Spleen (tissue), 7 donors: ENCODE data around the gene PANK1.

Source experiments
- POLR2A ChIP-seq, 3 donors: fragments of 450-650 bp; IDR thresholded peaks; one replicate each; pipeline ENCODE4 v1.5.1; 2017; ENCODE audit warnings: antibody characterized with exemption in 3 of 3, mild to moderate bottlenecking in 1 of 3
- POLR2AphosphoS5 ChIP-seq, 3 donors: sonication (generic); formaldehyde crosslinking; IDR thresholded peaks; one replicate each; pipeline ENCODE4 v1.5.1; 2017; ENCODE audit warnings: antibody characterized with exemption in 3 of 3
- TF ChIP-seq, protein P1 (sequence below), 11 experiments: fragments of 200-600 bp in 7 of 11; fragments of 450-650 bp in 4 of 11; sonication (generic) in 4 of 11; IDR thresholded peaks in 8 of 11; conservative IDR thresholded peaks in 3 of 11; 1 replicate in 7 of 11; 2 replicates in 4 of 11; pipeline versions ENCODE4 v1.4.0 to v1.8.0; 2016 to 2021; ENCODE audit warnings: antibody characterized with exemption in 11 of 11, inconsistent platforms in 4 of 11, mild to moderate bottlenecking in 1 of 11
- donor health status: DM: no; HTN: no; CAD: no; lungs with moderate emphysema.
- donor health status: DM: no; HTN: no; CAD: no.
- donor health status: DM: no; HTN: no; CAD: no.

GRCh38 chr10:89567576-89568245, 77.3 kb downstream of the PANK1 start:
- TF ChIP-seq, protein P1, sequence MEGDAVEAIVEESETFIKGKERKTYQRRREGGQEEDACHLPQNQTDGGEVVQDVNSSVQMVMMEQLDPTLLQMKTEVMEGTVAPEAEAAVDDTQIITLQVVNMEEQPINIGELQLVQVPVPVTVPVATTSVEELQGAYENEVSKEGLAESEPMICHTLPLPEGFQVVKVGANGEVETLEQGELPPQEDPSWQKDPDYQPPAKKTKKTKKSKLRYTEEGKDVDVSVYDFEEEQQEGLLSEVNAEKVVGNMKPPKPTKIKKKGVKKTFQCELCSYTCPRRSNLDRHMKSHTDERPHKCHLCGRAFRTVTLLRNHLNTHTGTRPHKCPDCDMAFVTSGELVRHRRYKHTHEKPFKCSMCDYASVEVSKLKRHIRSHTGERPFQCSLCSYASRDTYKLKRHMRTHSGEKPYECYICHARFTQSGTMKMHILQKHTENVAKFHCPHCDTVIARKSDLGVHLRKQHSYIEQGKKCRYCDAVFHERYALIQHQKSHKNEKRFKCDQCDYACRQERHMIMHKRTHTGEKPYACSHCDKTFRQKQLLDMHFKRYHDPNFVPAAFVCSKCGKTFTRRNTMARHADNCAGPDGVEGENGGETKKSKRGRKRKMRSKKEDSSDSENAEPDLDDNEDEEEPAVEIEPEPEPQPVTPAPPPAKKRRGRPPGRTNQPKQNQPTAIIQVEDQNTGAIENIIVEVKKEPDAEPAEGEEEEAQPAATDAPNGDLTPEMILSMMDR (IDR thresholded peaks at IDR 0.05 in 8 of 11, conservative IDR thresholded peaks at IDR 0.05 in 3 of 11) = no peak
- no peak for TF ChIP-seq POLR2A (IDR thresholded peaks at IDR 0.05)
- TF ChIP-seq POLR2AphosphoS5 (IDR thresholded peaks at IDR 0.05) = no peak
